ENCODE data around the gene IRX6.

DNA sequence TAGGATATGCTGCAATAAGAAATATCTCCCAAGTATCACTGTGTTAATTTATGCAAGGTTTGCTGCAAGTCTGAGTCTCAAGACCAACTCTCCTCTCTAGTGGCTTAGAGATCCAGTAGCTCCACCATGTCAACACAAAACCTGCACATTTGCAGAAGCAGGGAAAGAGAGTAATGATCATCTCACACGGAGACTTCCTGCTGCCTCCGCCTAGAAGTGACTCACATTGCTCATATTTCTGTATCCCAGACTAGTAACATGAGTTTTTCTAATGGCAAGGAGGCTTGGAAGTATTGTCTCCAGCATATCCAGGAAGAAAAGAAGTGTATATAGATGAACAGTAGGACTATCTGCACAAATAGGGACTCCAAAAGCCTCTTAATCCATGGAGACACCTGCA, 15.0 kb upstream of the IRX6 start:
- TF ChIP-seq, protein P1, sequence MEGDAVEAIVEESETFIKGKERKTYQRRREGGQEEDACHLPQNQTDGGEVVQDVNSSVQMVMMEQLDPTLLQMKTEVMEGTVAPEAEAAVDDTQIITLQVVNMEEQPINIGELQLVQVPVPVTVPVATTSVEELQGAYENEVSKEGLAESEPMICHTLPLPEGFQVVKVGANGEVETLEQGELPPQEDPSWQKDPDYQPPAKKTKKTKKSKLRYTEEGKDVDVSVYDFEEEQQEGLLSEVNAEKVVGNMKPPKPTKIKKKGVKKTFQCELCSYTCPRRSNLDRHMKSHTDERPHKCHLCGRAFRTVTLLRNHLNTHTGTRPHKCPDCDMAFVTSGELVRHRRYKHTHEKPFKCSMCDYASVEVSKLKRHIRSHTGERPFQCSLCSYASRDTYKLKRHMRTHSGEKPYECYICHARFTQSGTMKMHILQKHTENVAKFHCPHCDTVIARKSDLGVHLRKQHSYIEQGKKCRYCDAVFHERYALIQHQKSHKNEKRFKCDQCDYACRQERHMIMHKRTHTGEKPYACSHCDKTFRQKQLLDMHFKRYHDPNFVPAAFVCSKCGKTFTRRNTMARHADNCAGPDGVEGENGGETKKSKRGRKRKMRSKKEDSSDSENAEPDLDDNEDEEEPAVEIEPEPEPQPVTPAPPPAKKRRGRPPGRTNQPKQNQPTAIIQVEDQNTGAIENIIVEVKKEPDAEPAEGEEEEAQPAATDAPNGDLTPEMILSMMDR (IDR thresholded peaks at IDR 0.05): no peak
- TF ChIP-seq ZFX (IDR thresholded peaks at IDR 0.05; ENCODE audit: borderline replicate concordance): no peak
